ENCODE measurements around the gene MARCHF10.

DNA sequence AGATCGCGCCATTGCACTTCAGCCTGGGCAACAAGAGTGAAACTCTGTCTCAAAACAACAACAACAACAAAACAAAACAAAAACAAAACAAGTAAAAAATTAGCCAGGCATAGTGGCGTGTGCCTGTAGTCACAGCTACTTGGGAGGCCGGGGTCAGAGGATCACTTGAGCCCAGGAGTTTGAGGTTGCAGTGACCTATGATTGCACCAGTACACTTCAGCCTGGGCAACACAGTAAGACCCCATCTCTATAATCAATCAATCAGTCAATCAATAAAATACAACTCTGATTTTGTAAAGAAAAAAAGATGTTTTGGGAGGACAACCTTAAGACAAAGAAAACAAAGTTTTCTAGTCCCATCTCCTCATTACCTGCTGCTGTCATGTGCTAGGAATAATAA is 51.9 kb downstream of the MARCHF10 start:
- no peak for TF ChIP-seq EZH2 (IDR thresholded peaks at IDR 0.05; ENCODE audit: low read depth)
- TF ChIP-seq CTCF (conservative IDR thresholded peaks at IDR 0.05): no peak
